ENCODE results near the gene TMEM151B.

GRCh38 chr6:44341095-44341890 is 71.0 kb downstream of the TMEM151B start:
- TF ChIP-seq CTCF (IDR thresholded peaks at IDR 0.05), result no peak
- no peak for TF ChIP-seq POLR2A (IDR thresholded peaks at IDR 0.05)
